Fibroblast of skin of right biceps (primary cell): Measurements from ENCODE around the gene KCNJ15.
A peak's percentile ranks its signal among the peaks of the same experiment; 100 is the strongest.

Source experiments
- DNase-seq: peaks from one replicate; pipeline ENCODE4 v3.0.0-alpha.2; 2013

Gene KCNJ15

DNA sequence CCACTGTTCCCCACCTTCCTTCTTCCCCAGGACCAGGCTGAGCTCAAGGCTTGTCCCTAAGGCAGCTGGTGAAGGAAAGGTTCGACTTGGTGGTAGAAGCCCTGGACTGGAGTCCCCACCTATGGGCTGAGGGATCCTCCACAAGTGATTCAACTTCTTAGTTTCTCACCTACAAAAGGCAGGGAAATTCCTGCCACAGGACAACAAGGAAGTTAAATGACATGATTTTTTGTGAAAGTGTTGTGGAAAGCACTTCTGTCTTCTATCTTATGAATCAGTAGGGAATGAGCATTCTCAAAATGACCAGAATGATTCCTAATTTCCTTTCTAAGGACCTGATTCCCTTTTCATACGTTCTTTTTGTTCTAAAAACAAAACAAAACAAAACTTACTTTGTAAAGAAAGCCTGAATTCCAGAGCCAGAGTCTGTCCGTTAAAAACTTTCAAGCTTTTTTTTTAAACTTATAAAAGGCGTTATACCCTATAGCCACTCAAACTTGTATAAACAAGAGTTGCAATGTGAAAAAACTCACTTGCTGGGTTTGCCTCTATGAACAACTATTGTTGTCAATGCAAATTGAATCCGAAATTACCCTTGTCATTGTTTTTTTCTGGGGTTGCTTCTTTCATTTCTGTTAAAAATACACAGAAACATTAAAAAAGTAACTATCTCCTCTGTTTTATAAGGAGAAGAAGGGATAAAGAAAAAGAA, 12.2 kb downstream of the KCNJ15 start:
- no peak for DNase-seq

DNA sequence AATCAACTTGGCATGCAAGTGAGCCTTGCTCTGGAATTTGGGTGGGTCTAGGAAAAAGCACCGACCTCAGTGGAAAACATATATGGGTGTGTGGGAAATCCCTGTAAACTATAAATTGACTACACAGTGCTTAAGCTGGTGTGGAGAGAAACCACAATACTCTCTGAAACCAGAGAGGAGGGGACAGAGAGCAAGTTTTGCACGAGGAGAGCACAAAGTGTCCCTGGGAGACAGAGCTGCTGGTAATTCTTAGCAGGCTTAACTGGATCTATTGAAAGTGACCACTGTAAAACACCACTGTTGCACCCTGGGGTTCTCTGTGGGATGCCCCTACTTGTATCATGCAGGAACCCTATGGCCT, 12.8 kb downstream of the KCNJ15 start:
- peak; percentile 20 for DNase-seq

DNA sequence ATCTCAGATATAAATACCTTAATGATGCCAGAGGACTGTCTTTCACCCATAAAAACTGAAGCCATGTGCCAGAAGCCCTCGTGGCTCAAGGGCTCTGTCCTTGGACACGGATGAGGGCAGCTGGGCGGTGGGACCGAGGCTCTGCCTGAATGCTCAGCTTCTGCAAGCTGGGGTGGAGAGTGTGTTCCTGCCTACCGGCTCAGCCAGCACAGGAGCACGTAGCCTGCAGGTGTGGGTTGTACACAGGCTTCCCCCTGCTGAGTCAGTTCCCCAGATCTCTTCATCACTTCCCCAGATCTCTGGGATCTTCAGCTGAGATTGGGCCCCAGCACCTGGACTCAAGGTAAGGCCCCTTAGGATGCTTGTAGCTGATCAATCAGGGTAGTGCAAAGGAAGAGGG, 15.4 kb downstream of the KCNJ15 start:
- no peak for DNase-seq

DNA sequence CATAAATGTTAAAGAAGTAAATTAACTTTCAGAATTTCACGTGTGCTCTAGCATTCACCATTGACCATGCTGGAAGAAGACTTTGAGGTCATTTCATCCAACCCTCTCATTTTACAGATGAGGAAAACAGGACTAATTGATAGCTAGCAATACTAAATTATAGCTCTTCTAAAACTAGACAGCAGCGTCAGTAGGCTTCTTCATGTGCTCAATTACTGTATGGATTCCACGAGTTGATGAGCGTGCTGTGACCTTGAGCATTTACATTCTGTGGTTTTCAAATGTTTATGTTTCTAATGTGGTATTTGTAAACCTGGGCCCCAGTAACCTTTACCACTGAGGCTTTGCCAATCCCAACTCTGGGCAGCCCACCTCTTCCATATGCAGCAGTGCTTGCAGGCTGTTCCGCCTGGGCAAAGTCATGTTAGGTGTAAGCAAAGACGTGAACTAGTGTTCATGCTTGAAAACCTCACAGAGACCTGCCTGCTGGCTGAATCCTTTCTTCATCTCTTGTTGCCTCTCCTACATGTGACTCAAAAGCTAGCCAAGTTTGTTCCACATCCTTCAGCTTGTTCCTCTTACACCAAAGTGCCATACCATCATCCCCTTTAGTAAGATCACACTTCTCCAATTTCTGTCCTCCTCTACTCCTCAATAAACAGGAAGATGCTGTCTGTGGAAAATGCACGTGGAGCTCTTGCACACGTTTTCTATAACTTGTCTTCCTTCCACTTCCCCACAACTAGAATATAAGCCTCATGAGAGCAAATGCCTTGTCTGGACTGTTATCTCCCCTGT, 17.2 kb downstream of the KCNJ15 start:
- DNase-seq = peak; percentile 44

DNA sequence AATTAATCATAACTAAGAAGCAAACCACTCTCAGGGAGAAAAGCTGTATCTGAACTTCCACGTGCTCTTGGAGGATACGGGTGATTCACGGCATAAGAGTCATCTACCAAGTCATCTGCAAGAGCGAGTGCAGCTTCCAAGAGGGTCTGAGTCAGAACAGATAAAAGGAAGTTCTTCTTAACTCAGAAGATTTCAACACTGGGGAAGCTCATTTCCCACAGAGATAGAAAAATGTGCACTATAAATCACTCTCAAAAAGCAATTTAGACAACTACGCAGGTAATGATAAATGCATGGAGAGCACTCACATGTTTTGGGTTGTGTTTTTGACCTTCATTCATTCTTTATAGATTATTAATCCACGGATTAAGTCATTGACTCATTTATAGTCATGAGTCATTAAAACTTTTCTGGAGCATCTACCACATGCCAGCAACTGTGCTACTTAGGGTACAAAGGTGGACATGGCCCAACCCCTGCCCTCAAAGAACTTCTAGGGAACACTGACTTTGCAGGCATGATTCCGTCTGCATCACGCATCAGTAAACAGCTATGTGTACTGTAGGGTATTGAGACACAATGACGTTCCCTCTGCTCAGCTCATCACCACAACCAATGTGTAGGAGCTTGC, 20.8 kb downstream of the KCNJ15 start:
- peak; percentile 100 for DNase-seq

DNA sequence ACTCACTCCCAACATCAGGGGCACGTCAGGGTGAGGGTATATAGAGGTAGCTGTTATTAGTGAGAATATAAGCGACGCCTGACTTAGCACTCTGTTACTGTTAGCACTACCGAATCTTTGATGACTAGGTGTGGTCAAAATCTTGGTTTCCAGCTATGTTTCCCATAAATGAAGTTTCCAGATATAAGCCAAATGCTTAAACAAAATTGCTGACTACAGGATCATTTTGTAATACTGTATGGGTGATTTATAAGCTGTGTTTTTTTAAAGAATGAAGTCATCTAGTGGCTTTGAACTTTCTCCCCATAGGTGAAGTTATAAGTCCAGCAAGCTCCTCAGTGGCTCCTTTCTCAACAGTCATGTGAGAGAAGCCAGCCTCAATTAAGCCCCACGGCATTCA, 23.7 kb downstream of the KCNJ15 start:
- peak; percentile 31 for DNase-seq

DNA sequence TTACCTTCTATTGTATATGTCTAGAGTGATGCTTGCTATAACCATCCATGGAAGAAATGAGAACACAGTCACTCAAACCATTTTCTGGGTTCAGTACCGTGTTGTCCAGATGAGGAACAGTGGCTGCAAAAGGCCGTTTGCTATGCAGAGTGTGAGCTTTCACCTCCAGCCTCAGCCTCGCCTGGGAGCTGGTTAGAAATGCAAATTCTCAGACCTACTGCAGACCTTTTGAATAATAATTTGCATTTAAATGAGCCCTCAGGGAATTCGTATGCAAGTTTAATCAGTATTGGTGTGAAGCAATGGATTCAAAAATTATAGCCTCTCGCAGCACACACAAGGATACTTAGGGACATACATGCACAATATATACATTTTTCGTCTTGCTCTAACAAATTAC, 24.1 kb downstream of the KCNJ15 start:
- DNase-seq = no peak

DNA sequence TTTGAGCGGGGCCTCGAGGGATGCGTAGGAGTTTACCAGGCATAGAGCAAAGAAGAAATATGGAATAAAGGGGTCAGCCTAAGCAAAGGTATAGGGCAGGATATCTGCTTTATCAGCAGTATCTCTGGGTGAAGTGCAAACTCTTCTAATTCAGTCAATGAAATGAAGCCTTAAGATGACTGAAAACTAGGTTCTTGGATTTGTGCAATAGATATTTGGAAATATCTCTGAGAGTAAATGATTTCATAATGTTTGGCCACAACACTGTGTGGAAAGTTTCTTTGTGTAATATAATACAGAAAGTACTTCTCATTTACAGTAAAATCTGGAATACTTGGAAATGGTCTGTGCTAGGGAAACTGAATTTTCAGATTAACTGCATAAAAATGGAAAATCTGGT, 26.1 kb downstream of the KCNJ15 start:
- DNase-seq = no peak

DNA sequence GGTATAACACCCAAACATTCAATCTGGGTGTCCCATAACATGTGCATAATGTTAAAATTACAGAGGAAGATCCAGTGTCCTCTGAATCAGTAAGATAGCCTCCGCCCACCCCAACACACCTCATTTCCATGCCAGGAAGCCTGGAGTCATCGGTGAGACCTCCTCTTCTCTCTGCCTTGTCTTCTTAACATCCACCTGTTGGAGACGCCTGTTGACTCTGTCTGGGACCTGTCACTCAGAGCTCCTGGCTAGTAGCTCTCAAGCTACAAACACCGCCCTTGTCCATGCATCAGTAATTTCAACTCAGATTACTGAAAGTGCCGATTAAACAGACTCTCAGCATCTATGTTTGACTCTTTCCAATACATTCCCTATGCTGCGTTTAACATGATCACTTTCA, 27.4 kb downstream of the KCNJ15 start:
- DNase-seq = no peak

DNA sequence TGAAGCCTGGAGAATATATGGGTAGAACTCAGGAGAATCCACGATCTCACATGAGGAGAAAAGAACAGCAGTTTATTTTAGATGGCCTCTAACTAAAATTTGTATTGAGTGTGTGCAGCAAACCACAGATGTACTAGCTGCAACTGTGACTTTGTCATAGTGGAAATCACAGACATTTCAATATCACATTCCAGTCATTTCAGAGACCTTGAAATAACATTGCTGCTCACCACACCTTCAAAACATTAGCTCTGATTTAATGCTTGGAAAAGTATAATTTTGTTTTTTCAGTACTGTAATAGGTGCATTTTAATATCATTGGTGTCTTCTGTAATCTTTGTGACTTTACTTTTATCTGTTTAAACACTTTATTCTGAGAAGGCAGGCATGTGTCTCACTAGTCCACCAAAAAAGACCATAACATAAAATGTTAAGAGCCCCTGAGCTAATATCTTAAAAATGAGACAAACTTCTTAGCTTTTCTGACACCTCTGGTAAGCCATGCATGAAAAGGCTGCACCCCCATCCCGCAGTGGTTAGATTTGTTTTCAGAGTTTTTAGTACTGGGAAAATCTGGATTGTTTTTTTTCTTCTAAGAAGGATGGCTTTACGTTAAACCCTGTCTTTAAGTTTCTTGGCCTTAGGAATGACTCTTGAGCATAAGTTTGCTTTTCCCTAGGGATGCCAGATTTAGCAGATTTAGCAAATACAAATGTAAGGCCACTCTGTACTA, 30.1 kb downstream of the KCNJ15 start:
- peak; percentile 59 for DNase-seq

DNA sequence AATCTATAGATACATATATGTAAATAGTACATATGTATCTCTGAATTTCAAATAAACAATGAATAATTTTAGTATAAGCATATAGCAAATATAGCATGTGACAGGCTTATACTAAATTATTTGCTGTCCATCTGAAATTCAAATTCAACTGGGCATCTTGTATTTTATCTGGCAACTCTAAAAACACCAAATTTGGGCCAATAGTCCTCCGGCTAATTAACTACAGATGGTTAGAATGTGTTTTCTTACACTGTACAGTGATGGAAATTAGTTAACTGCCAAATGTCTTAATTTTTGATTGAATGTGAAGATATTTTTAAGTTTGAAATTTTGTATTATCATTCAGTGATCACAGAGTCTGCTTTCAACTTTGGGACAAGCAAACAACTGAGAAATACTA, 30.7 kb downstream of the KCNJ15 start:
- no peak for DNase-seq

DNA sequence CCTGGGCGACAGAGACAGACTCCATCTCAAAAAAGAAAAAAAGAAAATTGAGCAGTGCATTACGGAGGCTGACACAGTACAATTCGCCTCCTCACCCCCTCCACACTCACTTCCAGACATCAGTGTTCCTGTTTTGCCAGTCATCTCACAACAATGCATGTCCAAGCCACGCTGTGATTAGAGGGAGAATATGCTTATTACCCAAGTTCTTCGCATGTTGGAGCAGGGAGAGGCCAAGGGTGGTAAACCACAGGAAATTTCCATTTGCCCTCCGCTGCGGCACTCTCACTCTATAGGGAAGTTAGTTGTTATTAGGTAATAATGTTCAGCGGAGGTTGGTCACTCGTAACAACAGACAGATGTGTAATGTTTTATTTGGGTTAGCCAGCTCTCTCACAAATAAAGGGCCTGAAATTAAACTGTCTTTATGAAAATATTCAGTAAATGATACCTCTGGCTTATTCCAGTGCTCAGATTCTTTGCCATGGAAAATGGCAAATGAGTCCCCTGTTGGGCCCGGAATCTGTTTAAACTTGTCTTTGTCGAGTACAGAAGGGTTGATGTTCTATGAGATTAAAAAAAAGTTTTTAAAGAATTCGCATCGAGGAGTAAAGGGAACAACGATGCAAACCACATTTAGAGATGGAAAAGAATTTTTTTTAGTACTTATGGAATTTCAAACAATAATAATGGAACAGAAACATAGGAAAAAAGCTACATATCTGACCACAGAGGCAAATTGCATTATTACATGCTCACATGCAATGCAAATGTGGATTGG, 33.1 kb downstream of the KCNJ15 start:
- peak; percentile 99 for DNase-seq

DNA sequence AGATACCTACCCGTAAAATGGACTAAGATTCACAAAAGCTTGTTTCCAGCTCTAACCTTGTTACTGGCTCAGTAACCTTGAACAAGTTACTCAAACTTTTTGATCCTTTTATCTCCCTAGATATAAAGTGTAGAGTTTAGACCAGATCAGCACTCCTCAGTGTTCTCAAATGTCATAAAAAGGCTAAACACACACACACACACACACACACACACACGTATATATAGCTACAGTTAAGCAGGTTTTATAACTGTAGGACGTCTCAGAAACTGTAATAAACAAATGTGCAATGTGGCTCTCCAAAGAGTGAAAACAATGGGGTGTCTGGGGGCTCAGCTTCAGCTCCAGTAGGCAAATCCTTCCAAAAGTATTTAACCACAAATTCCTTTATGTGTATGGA, 34.0 kb downstream of the KCNJ15 start:
- no peak for DNase-seq

DNA sequence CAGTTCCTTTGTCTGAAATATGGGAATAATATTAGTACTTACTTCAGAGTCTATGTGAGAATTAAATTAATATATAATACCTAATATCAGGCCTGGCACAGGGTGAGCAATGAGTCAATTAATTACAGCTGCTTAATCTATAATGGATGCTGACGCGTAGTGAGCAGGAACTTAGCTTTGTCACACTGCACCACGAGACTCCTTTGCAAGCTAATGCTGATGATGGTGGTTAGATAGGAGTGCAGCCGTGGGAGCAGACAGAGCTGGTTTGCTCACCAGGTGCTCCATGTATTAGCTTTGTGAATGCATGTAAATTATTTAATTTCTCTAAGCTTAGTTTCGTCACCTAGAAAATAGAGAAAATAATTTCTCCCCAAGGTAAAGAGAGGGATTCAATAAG, 35.1 kb downstream of the KCNJ15 start:
- DNase-seq = no peak

DNA sequence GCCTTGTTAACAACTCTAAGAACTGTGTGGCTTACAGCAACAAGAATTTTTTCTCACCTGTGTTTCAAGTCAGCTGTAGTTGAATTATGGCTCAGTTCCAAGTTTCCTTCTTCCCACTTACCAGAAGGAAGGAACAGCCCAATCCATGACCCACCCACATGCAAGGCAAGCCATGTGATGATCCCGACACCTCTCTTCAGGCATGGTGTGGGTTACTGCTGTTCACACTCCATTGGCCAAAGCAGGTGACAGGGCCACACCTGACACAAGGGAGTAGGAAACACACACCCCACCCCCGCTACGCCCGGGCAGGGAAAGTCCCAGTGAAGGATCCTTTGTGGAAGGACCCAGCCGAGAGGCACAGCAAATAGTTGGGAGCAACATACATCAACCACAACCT, 36.3 kb downstream of the KCNJ15 start:
- no peak for DNase-seq

DNA sequence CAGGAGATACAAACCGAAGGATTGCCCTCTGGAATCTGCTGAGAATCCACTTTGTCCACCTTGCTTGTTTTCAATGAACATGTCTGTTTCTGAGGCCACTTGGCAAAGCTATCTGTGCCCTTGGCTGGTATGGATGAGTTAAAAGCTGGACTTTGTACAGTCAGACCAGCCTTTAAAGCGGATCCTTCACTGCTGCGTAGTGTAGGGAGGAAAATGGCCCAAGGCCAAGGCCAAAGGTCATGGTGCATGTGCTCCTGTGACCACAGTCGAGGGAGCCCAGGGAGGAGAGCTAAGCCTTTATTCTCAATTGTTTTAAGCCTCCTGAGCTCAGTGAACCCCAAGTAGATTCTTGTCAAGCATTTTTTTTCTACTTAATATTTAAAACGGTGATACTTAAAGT, 37.0 kb downstream of the KCNJ15 start:
- DNase-seq = no peak

DNA sequence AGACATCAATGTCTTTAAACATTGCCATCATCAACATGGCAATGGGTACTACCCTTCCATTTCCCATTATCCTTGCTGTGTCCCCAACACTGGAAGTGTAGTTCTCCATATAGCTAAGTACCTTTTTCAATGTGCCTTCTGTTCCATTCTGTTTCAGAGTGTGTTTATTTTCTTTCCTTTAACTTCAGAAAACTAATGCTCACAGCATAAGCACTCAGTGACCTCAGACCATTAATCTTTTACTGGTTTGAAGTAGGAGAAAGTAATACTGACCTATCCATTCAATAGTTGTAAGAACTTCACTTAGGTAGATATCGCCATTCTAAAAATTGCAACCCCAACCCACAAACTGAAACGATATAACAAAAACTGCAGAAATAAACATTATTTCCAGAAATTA, 37.8 kb downstream of the KCNJ15 start:
- no peak for DNase-seq

DNA sequence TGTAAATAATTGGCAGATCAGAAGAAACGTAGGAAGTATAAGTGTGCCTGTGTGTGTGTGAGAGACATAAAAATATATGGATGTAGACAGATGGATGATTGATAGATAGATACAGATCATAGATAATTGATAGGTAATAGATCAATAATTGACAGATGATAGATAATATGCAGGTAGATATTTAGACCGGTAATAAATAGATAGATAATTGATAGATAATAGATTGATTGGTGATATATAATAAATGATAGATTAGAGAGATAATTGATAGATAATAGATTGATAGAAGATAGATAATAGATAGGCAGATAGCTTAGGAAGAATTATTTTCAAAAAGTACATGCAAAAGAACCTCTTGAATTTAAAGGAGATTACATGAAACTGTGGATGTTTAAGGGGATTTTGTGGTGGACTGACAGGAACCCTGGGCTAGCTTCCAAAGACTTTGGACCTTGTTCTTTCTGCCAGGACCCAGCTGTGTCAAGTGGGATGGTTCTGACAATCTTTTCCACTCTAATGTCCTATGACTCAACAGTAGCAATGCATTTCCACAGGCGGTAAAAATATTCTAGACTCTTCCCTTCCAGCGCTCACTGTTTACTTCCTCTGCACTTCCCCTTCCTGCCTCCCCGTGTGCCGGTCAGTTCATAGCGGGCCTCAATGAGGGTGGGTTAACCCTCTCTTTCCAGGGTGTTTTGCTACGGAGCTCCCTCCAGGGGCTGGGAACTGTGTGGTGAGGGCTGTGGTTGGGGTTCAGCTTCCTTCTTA, 39.4 kb downstream of the KCNJ15 start:
- peak; percentile 38 for DNase-seq

DNA sequence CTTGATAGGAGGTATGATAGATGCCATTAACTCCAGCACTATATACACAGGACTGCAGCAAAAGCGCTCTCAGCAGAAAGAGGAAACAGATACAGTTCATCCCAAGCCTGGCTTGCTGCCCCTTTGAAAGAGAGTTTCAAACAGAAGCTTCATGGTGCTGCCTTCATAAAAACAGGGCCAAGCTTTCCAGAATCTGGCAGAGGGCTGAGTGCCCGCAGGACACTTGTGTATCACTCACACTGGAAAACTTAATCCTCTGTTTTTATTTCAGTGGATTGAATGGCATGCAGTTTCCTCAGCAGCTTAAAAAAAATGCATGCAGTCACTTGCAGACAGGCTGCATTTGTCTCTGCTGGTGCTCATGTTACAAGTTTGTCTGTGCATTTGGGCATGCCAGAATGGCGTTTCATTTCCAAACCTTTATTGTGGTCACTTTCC, 40.4 kb downstream of the KCNJ15 start:
- DNase-seq = peak; percentile 93

DNA sequence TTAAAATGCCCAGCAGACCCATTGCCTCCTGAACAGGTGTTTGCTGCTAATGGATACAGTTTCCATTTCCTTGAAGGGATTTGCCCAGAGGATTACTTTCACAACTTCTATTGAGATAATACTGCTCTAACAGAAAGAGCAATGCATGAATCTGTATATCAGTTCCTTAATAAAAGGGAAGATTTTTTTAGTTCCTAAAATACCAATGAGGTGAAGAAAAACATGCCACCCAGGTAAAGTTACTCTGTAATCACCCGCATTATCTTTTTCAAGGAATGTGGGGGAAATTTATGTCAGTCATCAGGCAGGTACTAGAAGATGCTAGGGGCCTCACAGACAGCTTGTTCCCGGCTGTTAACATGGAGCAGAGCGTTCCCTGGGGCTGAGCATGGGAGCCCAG, 41.1 kb downstream of the KCNJ15 start:
- no peak for DNase-seq

DNA sequence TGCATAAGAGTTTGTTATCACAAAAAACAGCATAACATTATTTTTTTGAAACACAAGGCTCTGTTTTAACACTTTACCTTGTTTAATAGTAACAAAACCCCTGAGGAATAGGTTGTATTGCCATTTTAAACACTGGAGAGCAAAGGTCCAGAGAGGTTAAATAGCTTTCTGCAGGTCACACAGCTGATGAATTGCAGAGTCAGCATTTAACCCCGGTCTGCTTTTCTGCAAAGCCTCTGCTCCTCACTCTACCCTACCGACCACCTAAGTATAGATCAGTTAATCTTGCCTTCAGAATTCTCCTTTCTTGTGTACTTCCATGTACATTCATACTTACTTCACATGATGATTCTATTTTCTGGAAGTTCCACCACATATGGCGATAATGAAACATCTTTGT, 42.0 kb downstream of the KCNJ15 start:
- no peak for DNase-seq

DNA sequence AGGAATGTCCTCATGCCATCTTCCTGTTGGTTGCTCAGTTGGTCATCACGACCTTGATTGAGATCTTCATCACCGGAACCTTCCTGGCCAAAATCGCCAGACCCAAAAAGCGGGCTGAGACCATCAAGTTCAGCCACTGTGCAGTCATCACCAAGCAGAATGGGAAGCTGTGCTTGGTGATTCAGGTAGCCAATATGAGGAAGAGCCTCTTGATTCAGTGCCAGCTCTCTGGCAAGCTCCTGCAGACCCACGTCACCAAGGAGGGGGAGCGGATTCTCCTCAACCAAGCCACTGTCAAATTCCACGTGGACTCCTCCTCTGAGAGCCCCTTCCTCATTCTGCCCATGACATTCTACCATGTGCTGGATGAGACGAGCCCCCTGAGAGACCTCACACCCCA, 42.9 kb downstream of the KCNJ15 start:
- DNase-seq = no peak
